ENCODE data around the gene CCDC110. TPM values are rescaled to one million over a fixed set of nuclear protein-coding genes. Genes with fewer than 3 reads are reported as not detected.

The CCDC110 gene
- total RNA-seq, 1 experiment from 2014 or later: 0.12 TPM

GRCh38 chr4:185421366-185422124, 50.0 kb downstream of the CCDC110 start:
- DNase-seq (ENCODE audit: low spot score): no peak

DNA sequence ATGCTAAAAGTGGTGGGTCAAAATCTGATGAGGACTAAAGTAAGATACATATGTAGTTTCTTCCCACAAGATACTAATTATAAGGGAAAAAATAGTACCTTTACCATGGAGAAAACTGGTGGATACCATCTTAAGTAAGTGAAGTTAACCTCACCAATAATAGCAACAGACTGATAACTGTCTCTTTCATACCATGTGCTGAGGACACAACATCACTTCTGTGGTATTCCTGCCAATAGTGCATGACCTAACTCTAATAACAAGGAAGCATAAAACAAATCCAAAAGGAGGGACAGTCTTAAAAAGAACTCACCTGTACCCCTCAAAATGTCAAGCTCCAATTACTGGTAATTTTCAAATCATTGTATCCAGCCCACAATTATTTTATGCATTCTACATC, 54.6 kb downstream of the CCDC110 start:
- DNase-seq (ENCODE audit: low spot score): no peak

GRCh38 chr4:185412412-185412811, 59.1 kb downstream of the CCDC110 start:
- no peak for DNase-seq (ENCODE audit: low spot score)

GRCh38 chr4:185411849-185412248, 59.7 kb downstream of the CCDC110 start:
- DNase-seq (ENCODE audit: low spot score): no peak

DNA sequence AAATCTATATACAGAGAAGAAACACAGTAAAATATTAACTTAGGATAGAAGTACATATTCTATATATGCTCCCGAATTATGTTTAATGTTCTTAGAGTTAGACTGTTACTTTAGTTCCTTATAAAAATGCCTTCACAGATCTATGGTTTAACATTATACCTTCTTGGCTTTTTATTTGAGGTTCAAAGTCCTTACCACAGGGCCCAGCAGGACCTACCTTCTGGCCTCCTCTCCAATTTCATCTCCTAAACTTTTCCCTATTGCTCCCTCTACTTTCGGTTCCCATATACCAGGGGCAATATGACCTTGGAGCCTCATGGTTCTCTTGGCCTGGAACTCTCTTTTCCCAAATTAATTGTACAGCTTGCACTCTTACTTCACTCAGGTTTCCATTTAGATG, 63.1 kb downstream of the CCDC110 start:
- DNase-seq (ENCODE audit: low spot score): no peak

DNA sequence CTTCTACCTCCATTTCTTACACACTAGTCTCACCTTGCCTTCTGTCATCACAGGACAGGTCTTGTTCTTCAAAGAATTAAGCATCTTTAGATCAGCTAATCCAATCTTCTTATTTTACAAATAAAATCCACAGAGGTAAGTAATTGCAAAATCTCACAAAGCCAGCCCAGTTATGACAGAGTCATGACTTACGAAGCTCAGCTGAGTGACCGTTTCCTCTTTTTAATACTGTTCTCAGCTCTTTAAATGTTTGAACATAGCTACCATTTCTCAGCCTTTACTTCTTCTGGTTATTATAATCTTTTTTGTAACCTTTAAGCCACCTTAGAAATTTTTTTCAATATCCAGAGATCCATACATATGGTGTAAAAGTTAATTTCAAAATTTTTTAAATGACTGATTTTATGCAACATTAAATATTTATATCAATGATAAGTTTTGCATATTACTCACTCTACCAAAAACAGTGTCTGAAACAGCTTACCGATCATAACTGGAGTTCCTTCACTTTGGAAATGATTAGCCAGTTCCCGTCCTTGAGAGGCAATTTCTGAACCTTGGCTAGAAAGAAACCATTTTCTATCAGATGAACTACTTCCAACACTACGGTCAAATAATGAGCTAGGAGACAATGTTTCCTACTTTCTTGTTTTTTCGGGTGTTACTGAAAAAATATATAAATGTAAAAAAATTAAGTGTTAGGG, 66.1 kb downstream of the CCDC110 start:
- no peak for DNase-seq (ENCODE audit: low spot score)

DNA sequence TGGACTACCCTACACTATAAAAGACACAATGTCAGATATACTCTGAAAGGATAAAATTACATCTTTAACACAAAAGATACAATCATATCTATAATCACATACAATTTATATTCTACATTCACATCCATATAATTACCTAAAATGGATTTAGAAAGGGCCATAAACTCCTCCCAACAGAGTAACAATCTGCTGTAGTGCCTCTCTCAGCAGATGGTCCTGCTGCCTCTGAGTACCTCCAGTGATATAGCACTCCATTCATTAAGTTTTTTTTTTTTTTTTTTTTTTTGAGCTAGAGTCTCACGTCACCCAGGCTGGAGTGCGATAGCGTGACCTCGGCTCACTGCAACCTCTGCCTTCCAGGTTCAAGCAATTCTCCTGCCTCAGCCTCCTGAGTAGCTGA, 67.5 kb downstream of the CCDC110 start:
- DNase-seq (ENCODE audit: low spot score): no peak

GRCh38 chr4:185399466-185399865, 72.1 kb downstream of the CCDC110 start:
- DNase-seq (ENCODE audit: low spot score): no peak

GRCh38 chr4:185398618-185399017, 72.9 kb downstream of the CCDC110 start:
- DNase-seq (ENCODE audit: low spot score): no peak

DNA sequence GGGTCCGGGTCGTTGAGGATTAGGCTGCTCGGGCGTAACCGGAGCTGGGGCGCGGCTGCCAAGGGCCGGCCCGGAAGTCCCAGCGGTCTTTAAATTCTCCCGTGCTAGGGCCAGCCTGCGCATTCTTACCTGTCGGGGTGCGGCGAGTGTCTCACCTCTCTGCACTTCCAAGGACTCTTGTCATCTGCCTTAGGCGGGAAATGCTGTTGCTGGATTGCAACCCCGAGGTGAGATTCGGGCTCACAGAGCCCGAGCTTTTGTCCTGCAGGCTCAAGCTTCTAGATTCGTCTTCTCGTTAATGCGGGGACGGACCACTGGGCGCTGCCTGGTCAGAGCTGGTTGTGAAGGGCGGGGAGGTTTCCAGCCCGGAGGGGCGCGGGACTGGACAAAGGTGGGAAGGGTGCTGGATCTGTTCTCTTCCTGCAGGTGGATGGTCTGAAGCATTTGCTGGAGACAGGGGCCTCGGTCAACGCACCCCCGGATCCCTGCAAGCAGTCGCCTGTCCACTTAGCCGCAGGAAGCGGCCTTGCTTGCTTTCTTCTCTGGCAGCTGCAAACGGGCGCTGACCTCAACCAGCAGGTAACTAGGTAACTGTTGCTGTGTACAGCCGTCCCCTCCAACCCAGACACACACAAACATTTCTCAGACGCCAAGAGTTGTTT, 74.7 kb downstream of the CCDC110 start, which contains the start of gene ANKRD37:
Gene ANKRD37 (plus strand): TSS at position 118 of the 662 bp plus-strand sequence. CDS start 83 bp downstream, at position 201.
- no peak for DNase-seq (ENCODE audit: low spot score)

- peak; percentile 96 for DNase-seq (ENCODE audit: low spot score)
Observed at GRCh38 chr4:185395956-185396723, 75.4 kb downstream of the CCDC110 start.

DNA sequence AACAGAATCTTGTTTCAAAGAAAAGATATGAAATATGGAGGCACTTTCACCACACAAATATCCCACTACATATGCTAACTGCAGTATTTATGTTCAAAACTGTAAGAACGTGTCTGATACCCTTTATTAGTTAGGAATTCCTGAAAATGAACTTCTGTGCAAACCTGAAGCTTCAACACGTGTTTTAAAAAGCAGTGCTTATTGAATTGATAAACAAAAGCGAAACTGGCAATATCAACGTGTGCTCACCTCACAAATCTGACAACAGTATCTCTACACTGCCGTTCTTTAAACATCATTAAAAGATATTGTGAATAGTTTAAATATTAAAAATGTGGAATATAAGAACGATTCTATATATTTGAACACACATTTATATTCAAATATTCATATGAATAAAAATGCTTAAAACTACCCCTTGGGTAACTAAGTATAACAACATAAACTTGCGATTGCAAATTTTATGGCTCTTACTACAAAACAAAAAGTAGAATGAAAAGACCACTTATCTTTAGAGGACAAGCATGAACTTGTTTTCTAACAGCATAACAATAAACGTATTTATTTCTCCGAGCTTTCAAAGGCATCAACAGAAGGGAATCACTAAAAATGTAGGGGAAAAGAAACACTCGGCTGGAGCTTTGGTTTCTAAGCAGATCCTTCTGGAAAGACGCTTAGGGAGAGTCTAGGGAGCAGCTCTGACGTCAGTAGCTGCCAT, 76.1 kb downstream of the CCDC110 start, which contains the start of gene LRP2BP:
Gene LRP2BP (minus strand): TSS at position 687 of the 718 bp plus-strand sequence. CDS start 17,738 bp downstream, outside the sequence.
- no peak for DNase-seq (ENCODE audit: low spot score)

Other genes with a start within 250 kb of the CCDC110 start
- gene LRP2BP, start 75.8 kb downstream of the CCDC110 start, total RNA-seq (2014; rRNA removed; shearing (Covaris generic)): 0.35 and 0.39 TPM in 2 replicates
- gene ANKRD37, start 74.9 kb downstream of the CCDC110 start, total RNA-seq (2014; rRNA removed; shearing (Covaris generic)): 6.4 and 9.5 TPM in 2 replicates
- 38.9 and 39.7 TPM in 2 replicates for gene UFSP2, start 45.8 kb downstream of the CCDC110 start, total RNA-seq (2014; rRNA removed; shearing (Covaris generic))
- 12.5 and 16.2 TPM in 2 replicates for gene PDLIM3, start 63.8 kb upstream of the CCDC110 start, total RNA-seq (2014; rRNA removed; shearing (Covaris generic))

Data from H4 (cell line).